Stimulated activated CD8-positive, alpha-beta memory T cell treated with anti-CD3 and anti-CD28 coated beads, Interleukin-15, amount 100 ng/mL, for 1 hour (primary cell): ENCODE data around the gene SPNS2.

ENCODE experiments used
- DNase-seq: peaks from one replicate; pipeline ENCODE4 v3.0.0-alpha.2; 2020; ENCODE audit warnings: low read depth

SPNS2 gene

GRCh38 chr17:4588391-4588790 is 89.7 kb downstream of the SPNS2 start:
- DNase-seq: no peak
